NCI-H774 (cell line): Measurements from ENCODE around the gene SETD6.
"Not testable (repeated sequence)": the region's sequence is repeated elsewhere in the genome, so short reads cannot be mapped to it uniquely, and the experiment has no call there.

Source experiments
- DNase-seq: peaks from one replicate; lab custom pipeline; 2025; lab: John Stamatoyannopoulos, UW

SETD6 gene

DNA sequence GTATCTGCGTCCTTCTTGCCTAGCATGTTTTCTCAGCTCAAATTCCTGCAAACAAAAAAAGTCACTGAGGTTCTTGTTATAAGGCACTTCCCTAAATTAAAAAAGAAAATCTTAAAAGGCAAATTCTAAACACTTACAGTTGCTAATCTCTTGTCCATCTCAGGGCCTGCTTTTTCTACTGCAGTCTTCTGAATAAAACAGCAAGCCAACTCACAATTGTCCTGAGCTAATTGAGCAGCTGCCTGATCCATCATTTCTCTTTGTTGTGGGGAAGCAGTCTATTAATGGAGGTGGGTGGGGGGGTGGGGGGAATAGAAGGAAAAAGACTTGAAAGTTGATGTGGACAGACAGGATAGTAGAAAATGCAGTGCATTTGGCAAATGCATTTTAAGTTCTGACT lies 27.0 kb downstream of the SETD6 start:
- DNase-seq, result no peak

DNA sequence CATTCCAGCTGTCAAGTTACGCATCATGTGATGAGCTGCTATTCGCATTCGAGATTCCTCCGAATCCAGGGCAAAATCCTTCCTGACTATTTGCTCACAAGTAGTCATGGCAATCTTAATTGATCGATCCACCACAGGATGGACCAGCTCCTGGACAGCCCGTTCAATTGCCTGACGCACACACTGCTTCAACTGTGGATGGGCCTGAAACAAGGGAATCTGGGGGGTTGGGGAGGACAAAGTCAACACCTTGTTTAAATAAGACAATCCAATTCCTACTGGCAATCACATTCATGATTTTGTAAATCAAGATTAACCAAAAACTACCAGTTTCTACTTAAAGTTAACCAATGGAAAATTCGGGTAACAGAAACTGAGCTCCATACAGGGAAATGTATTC lies 28.4 kb downstream of the SETD6 start:
- no peak for DNase-seq

DNA sequence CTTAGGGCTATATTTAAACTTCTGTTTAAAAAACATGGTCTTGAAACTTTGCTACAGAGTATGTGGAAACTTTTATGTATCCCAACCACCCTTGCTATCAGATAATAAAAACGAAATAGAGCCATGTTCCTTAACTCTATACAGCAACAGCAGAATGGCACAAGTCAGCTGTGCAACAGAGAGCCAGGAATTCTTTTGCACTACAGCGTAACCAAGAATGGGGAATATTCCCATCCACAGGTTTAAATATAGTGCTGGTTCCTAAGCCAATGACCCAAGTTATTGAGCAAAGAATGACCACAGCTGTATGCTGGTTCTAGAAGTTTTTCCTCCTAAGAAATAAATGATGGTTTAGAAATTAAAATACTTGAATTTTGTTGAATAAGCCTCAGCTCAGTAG lies 33.1 kb downstream of the SETD6 start:
- no peak for DNase-seq

DNA sequence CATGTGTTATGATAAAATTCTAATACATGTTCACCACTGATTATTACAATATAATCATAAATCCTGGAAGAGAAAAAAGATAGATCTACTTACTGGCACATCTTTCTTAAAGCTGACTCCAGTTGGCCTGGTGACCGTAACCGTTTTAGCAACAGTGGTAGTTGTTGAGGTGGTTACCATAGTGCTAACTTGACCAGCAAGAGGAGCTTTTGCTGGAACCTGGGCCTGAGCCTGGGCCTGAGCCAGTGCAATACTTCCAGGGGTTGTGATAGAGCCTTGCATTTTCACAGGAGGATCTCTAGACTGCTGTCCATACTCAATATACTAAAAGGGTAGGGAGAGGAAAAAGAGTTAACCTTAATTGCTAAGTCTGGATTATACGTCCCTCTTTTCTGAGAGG lies 36.2 kb downstream of the SETD6 start:
- DNase-seq, result no peak

DNA sequence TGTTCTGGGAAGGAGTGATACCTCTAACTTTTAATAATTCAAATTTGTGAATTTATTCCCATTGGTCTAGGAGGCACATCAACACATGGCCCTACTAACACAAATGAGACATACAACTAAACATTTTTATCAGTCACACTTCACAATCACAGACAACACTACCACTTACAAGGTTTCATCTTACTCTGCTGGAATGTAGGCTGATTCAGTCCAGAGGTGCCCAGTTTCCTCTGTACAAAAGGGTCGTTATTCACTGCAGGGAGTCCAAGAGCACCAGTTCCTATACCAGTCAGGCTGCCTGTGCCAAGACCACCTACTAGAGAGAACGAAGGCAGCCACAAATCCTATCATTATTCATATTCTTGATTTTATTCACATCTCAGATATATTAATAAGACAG lies 41.4 kb downstream of the SETD6 start:
- no peak for DNase-seq

DNA sequence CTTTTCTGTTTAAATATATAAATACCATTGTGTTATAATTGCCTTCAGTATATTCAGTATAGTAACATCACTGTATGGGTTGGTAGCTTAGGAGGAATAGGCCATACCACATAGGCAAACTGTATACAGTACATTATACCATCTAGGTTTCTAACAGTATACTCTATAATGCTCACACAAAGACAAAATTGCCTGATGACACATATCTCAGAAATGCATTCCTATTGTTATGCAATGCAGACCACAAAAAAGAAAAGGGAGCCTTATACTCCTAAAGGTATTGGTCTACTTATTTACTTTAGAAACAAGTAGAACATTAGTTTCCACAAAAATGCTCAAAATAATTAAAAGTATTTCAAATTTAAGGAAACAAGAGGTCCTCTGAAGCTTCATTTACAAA lies 47.9 kb downstream of the SETD6 start:
- DNase-seq, result no peak

DNA sequence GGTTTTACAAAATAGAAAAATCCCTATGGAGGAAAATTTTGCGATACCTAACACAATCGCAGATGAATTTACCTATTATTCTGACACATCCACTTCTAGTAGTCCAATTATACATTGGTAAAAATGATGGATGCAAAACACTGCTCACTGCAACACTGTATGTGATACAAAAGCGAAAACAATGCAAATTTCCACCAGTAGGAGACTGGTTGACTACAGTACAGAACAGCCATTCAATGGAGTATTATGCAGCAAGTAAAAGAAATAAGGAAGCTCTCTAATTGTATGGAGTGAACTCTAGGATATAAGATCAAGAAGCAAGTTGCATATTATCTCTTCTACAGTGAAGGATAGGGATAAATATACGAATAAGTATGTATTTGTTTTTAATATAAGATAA lies 48.5 kb downstream of the SETD6 start:
- no peak for DNase-seq

DNA sequence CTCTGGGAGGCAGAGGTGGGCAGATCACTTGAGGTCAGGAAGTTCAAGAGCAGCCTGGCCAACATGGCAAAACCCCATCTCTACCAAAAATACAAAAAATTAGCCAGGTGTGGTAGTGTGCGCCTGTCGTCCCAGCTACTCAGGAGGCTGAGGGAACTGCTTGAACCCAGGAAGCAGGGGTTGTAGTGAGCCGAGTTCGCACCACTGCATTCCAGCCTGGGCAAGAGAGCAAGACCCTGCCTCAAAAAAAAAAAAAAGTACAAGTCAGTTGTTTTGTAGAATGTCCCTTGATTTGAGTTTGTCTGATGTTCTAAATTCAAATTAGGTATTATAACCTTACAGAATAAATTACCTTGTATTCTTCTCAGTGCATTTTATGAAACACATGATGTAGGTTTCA lies 50.4 kb downstream of the SETD6 start:
- not testable (repeated sequence) for DNase-seq
